IMR-90 (cell line): ENCODE measurements around the gene CNTRL. TPM values are rescaled to one million over a fixed set of nuclear protein-coding genes. Genes with fewer than 3 reads are reported as not detected.

Experiments used
- ATAC-seq: fragments of 200-7000 bp; cut with Tn5 transposase; 2 replicates; pipeline ENCODE4 v1.9.1; 2020; ENCODE audit warnings: low read depth, mild to moderate bottlenecking, moderate library complexity
- BruUV-seq: library from RNA; stranded (reverse); fragments of 400-500 nt; replicated peaks from 2 replicates; lab custom pipeline; 2021; lab: Mats Ljungman, UMichigan
- CTCF ChIA-PET: fragments of 300-600 bp; formaldehyde crosslinking; extraction: SDS; loops from one replicate; lab custom pipeline; 2021; ENCODE audit warnings: antibody characterized with exemption; lab: Yijun Ruan, JAX
- POLR2A ChIA-PET: fragments of 300-600 bp; sonication (Branson Sonifier 250); formaldehyde crosslinking; loops from one replicate; lab custom pipeline; 2022; ENCODE audit warnings: antibody characterized with exemption; ENCODE audit not compliant: unreplicated experiment; lab: Charles Lee
- DNase-seq: peaks from one replicate; pipeline ENCODE4 v3.0.0; 2013
- H2AFZ ChIP-seq: replicated peaks from 2 replicates; pipeline ENCODE3; 2013; ENCODE audit warnings: low read length, mild to moderate bottlenecking; ENCODE audit not compliant: poor library complexity
- H2AK5ac ChIP-seq: 2 replicates; pipeline ENCODE4 v1.6.1; 2013; ENCODE audit warnings: low read depth, low read length, inconsistent platforms
- H2AK9ac ChIP-seq: replicated peaks from 2 replicates; pipeline ENCODE3; 2013; ENCODE audit warnings: mild to moderate bottlenecking, low read depth, low read length, moderate library complexity; ENCODE audit not compliant: poor library complexity
- H2BK120ac ChIP-seq: 2 replicates; pipeline ENCODE4 v1.6.1; 2013; ENCODE audit warnings: low read depth, low read length, inconsistent platforms
- H2BK15ac ChIP-seq: 3 replicates; pipeline ENCODE4 v1.6.1; 2013; ENCODE audit warnings: low read depth, low read length, inconsistent platforms
- H2BK20ac ChIP-seq: 2 replicates; pipeline ENCODE4 v1.6.1; 2013; ENCODE audit warnings: low read depth, mild to moderate bottlenecking, inconsistent platforms, low read length, moderate library complexity
- H2BK5ac ChIP-seq: 2 replicates; pipeline ENCODE4 v1.6.1; 2013; ENCODE audit warnings: mild to moderate bottlenecking, low read depth, low read length, inconsistent platforms; ENCODE audit not compliant: poor library complexity, severe bottlenecking
- H3K14ac ChIP-seq: replicated peaks from 2 replicates; pipeline ENCODE4 v1.6.1; 2013; ENCODE audit warnings: low read depth, low read length, inconsistent platforms
- H3K18ac ChIP-seq: 2 replicates; pipeline ENCODE4 v1.6.1; 2013; ENCODE audit warnings: low read depth, low read length, control low read depth
- H3K23ac ChIP-seq: 2 replicates; pipeline ENCODE4 v1.6.1; 2013; ENCODE audit warnings: low read depth, low read length, inconsistent platforms
- H3K27ac ChIP-seq: 2 replicates; pipeline ENCODE4 v1.5.1; 2013; ENCODE audit warnings: mild to moderate bottlenecking, control low read depth, low read length; ENCODE audit not compliant: insufficient read depth
- H3K27me3 ChIP-seq: 2 replicates; pipeline ENCODE4 v1.6.1; 2013; ENCODE audit warnings: low read length; ENCODE audit not compliant: control insufficient read depth, insufficient read depth
- H3K36me3 ChIP-seq: 2 replicates; pipeline ENCODE4 v1.6.1; 2013; ENCODE audit warnings: low read length, mixed read lengths; ENCODE audit not compliant: control insufficient read depth, insufficient read depth
- H3K4ac ChIP-seq: 2 replicates; pipeline ENCODE4 v1.6.1; 2013; ENCODE audit warnings: low read depth, low read length, inconsistent platforms
- H3K4me1 ChIP-seq: 2 replicates; pipeline ENCODE4 v1.6.1; 2013; ENCODE audit warnings: low read length, mixed read lengths; ENCODE audit not compliant: control insufficient read depth, insufficient read depth
- H3K4me2 ChIP-seq: 2 replicates; pipeline ENCODE4 v1.6.1; 2013; ENCODE audit warnings: low read depth, mild to moderate bottlenecking, control low read depth, low read length, moderate library complexity
- H3K4me3 ChIP-seq: 2 replicates; pipeline ENCODE4 v1.5.1; 2013; ENCODE audit warnings: low read depth, mild to moderate bottlenecking, control low read depth, low read length, moderate library complexity; ENCODE audit not compliant: insufficient read depth
- H3K56ac ChIP-seq: 2 replicates; pipeline ENCODE4 v1.6.1; 2013; ENCODE audit warnings: low read length, inconsistent platforms; ENCODE audit not compliant: insufficient read depth; ENCODE audit errors: extremely low read depth
- H3K79me1 ChIP-seq, 2 experiments: 2 replicates each; pipeline ENCODE4 v1.6.1; 2013; ENCODE audit warnings: low read length in 2 of 2, inconsistent platforms in 1 of 2, low read depth in 1 of 2
- H3K9ac ChIP-seq: 2 replicates; pipeline ENCODE4 v1.6.1; 2013; ENCODE audit warnings: low read depth, low read length, control low read depth
- H3K9me1 ChIP-seq: 2 replicates; pipeline ENCODE4 v1.6.1; 2013; ENCODE audit warnings: low read length, inconsistent platforms; ENCODE audit not compliant: insufficient read depth
- H3K9me3 ChIP-seq: 2 replicates; pipeline ENCODE4 v1.6.1; 2013; ENCODE audit warnings: low read length; ENCODE audit not compliant: control insufficient read depth, insufficient read depth
- H4K20me1 ChIP-seq: 2 replicates; pipeline ENCODE4 v1.6.1; 2013; ENCODE audit warnings: low read length, inconsistent platforms; ENCODE audit not compliant: insufficient read depth
- H4K5ac ChIP-seq: 2 replicates; pipeline ENCODE4 v1.6.1; 2013; ENCODE audit warnings: mild to moderate bottlenecking, low read depth, low read length, control low read depth
- H4K8ac ChIP-seq, 2 experiments: 2 replicates each; pipeline ENCODE4 v1.6.1; 2013; ENCODE audit warnings: low read depth in 2 of 2, low read length in 2 of 2, control low read depth in 1 of 2, inconsistent platforms in 1 of 2
- H4K91ac ChIP-seq: 2 replicates; pipeline ENCODE4 v1.6.1; 2013; ENCODE audit warnings: low read depth, low read length, inconsistent platforms; ENCODE audit not compliant: insufficient read depth
- BHLHE40 ChIP-seq: fragments of 150-350 bp; IDR thresholded peaks from 2 replicates; pipeline ENCODE4 v1.6.1; 2016; ENCODE audit warnings: mild to moderate bottlenecking, low read depth, low read length
- CEBPB ChIP-seq: IDR thresholded peaks from 2 replicates; pipeline ENCODE4 v1.6.1; 2012; ENCODE audit warnings: low read depth, low read length, improper control_type of control experiment
- CHD1 ChIP-seq: IDR thresholded peaks from 2 replicates; pipeline ENCODE4 v1.6.1; 2012; ENCODE audit warnings: low read depth, low read length, improper control_type of control experiment
- FOS ChIP-seq: fragments of 150-350 bp; IDR thresholded peaks from 2 replicates; pipeline ENCODE4 v1.6.1; 2016; ENCODE audit warnings: low read depth, low read length
- MAZ ChIP-seq: IDR thresholded peaks from 2 replicates; pipeline ENCODE4 v1.6.1; 2012; ENCODE audit warnings: low read depth, mild to moderate bottlenecking, low read length, improper control_type of control experiment, moderate library complexity, borderline replicate concordance
- MXI1 ChIP-seq: IDR thresholded peaks from 2 replicates; pipeline ENCODE4 v1.6.1; 2012; ENCODE audit warnings: low read depth, mild to moderate bottlenecking, low read length, moderate library complexity, borderline replicate concordance
- RAD21 ChIP-seq: IDR thresholded peaks from 2 replicates; pipeline ENCODE4 v1.6.1; 2012; ENCODE audit warnings: low read length, improper control_type of control experiment
- RFX5 ChIP-seq: IDR thresholded peaks from 2 replicates; pipeline ENCODE4 v1.8.0; 2012; ENCODE audit warnings: low read depth, mild to moderate bottlenecking, low read length, moderate library complexity
- SMC3 ChIP-seq: fragments of 150-350 bp; IDR thresholded peaks from 2 replicates; pipeline ENCODE4 v1.6.1; 2016; ENCODE audit warnings: low read depth, mild to moderate bottlenecking, antibody characterized with exemption, low read length, moderate library complexity
- whole genome bisulfite sequencing, 2 experiments: methylation state at CpG; one replicate each; pipeline versions ENCODE4 v1.1.5 to v1.1.7; 2013; ENCODE audit warnings: missing lambda C conversion rate in 2 of 2; ENCODE audit not compliant: insufficient read length in 1 of 2; ENCODE audit errors: extremely low coverage in 2 of 2; 5-methylcytosine and 5-hydroxymethylcytosine counted together
- dilution Hi-C: fragments of 300-500 bp; cut with HindIII; formaldehyde crosslinking; loops from one replicate; pipeline ENCODE4 v1.14.3; 2018; ENCODE audit warnings: low sequenced_read_pairs; ENCODE audit not compliant: unreplicated experiment
- in situ Hi-C: fragments of 300-500 bp; cut with MboI; formaldehyde crosslinking; loops from 3 replicates; pipeline ENCODE4 v1.14.3; 2019; ENCODE audit warnings: low sequenced_read_pairs, inconsistent platforms, mixed read lengths
- intact Hi-C: fragments of 100-400 bp; cut with micrococcal nuclease; formaldehyde crosslinking; loops from 2 replicates; pipeline ENCODE4 v1.10.0; 2022
- polyA plus RNA-seq, 3 experiments: library from polyadenylated mRNA; depleted of rRNA; stranded (reverse); fragments of >200 nt; gene quantifications; 2 replicates each; pipeline ENCODE4 v1.2.3, GENCODE V29; 2012; ENCODE audit warnings: low replicate concordance in 1 of 3
- total RNA-seq: library from RNA; depleted of rRNA; stranded (reverse); fragments of >200 nt; gene quantifications from 2 replicates; pipeline ENCODE4 v1.2.3, GENCODE V29; 2012
- TF ChIP-seq, protein P1 (sequence below): conservative IDR thresholded peaks from 2 replicates; pipeline ENCODE4 v1.5.1; 2012; ENCODE audit warnings: mild to moderate bottlenecking, low read depth, low read length, improper control_type of control experiment

Gene CNTRL
- total and polyA plus RNA-seq, 2 of the 4 experiments (the other 2 are of a cell fraction), result 4.5 to 7.3 TPM

DNA sequence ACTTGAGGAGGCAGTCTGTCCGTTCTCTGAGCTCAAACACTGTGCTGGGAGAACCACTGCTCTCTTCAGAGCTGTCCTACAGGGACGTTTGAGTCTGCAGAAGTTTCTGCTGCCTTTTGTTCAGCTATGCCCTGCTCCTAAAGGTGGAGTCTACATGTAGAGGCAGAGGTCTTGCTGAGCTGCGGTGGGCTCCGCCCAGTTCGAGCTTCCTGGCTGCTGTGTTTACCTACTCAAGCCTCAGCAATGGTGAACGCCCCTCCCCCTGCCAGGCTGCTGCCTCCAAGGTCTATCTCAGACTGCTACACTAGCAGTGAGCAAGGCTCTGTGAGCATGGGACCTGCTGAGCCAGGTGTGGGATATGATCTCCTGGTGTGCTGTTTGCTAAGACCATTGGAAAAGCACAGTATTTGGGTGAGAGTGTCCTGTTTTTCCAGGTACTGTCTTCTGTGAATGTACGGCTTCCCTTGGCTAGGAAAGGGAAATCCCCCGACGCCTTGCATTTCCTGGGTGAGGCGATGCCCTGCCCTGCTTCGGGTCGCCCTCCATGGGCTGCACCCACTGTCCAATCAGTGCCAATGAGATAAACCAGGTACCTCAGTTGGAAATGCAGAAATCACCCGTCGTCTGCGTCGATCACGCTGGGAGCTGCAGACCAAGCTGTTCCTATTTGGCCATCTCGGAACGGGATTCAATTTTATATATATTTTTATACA is 58.5 kb downstream of the CNTRL start:
- Histone ChIP-seq H2BK20ac (no peak overlapping the region), H2AK9ac (no peak overlapping the region), H4K8ac (no peak overlapping the region), H3K9me1 (no peaks in the 10 kb centered on the region), H3K4ac (no peak overlapping the region), H3K9me3 (no peaks in the 10 kb centered on the region), H3K4me2 (no peak overlapping the region), H2AK5ac (no peak overlapping the region), H2BK5ac (no peak overlapping the region), H3K79me1 (no peaks in the 10 kb centered on the region), H3K56ac (no peak overlapping the region), H3K23ac (no peak overlapping the region), H4K91ac (no peak overlapping the region), H4K20me1 (no peaks in the 10 kb centered on the region), H2BK120ac (no peak overlapping the region), H3K36me3 (no peaks in the 10 kb centered on the region), H3K4me3 (no peak overlapping the region), H3K4me1 (no peaks in the 10 kb centered on the region), H3K18ac (no peak overlapping the region), H3K9ac (no peak overlapping the region), H3K27ac (no peak overlapping the region), H2AFZ (no peak overlapping the region), H2BK15ac (no peak overlapping the region), H3K14ac (no peak overlapping the region), H4K5ac (no peak overlapping the region), H3K27me3 (no peaks in the 10 kb centered on the region)
- intact Hi-C loops (no loop called here), in situ Hi-C loops (no loop called here), dilution Hi-C loops (no loop called here)
- POLR2A ChIA-PET, result no interaction called here
- TF ChIP-seq RFX5 (no peak), MXI1 (no peak), FOS (no peak), MAZ (no peak), CEBPB (no peak), CHD1 (no peak), SMC3 (no peak), BHLHE40 (no peak), RAD21 (no peak)
- TF ChIP-seq, protein P1, sequence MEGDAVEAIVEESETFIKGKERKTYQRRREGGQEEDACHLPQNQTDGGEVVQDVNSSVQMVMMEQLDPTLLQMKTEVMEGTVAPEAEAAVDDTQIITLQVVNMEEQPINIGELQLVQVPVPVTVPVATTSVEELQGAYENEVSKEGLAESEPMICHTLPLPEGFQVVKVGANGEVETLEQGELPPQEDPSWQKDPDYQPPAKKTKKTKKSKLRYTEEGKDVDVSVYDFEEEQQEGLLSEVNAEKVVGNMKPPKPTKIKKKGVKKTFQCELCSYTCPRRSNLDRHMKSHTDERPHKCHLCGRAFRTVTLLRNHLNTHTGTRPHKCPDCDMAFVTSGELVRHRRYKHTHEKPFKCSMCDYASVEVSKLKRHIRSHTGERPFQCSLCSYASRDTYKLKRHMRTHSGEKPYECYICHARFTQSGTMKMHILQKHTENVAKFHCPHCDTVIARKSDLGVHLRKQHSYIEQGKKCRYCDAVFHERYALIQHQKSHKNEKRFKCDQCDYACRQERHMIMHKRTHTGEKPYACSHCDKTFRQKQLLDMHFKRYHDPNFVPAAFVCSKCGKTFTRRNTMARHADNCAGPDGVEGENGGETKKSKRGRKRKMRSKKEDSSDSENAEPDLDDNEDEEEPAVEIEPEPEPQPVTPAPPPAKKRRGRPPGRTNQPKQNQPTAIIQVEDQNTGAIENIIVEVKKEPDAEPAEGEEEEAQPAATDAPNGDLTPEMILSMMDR, result no peak
- ATAC-seq (no peak), DNase-seq (no peak)
- no TSS peak for BruUV-seq
- 96% methylated on average over 3 of the region's 19 CpGs; no CpG with 5 or more reads in 1 of the 2 experiments for WGBS, 2 experiments
- CTCF ChIA-PET, result no interaction called here
